H54 (cell line): ENCODE measurements around the gene DDX27.
A peak's percentile ranks its signal among the peaks of the same experiment; 100 is the strongest.

Experiments used
- DNase-seq: peaks from one replicate; pipeline ENCODE4 v3.0.0; 2011; ENCODE audit warnings: low spot score, mixed read lengths; ENCODE audit not compliant: insufficient read length
- FAIRE-seq: peaks from 3 replicates; lab custom pipeline; 2011; peaks lifted over from hg19 to GRCh38; lab: Jason Lieb, UNC
- POLR2A ChIP-seq: IDR thresholded peaks from 2 replicates; pipeline ENCODE4 v1.6.1; 2011; ENCODE audit warnings: low read depth, mild to moderate bottlenecking, low read length

Gene DDX27

GRCh38 chr20:49272654-49273053, 53.4 kb downstream of the DDX27 start:
- DNase-seq (no peak), FAIRE-seq (no peak)
- TF ChIP-seq POLR2A, result no peak

GRCh38 chr20:49273696-49274277, 54.6 kb downstream of the DDX27 start:
- FAIRE-seq (no peak), DNase-seq (no peak)
- TF ChIP-seq POLR2A, result no peak

GRCh38 chr20:49275216-49275615, 56.0 kb downstream of the DDX27 start:
- no peak for FAIRE-seq
- no peak for TF ChIP-seq POLR2A

GRCh38 chr20:49275636-49276035, 56.4 kb downstream of the DDX27 start:
- DNase-seq, result no peak
- FAIRE-seq, result no peak
- no peak for TF ChIP-seq POLR2A

More at GRCh38 chr20:49275216-49275615, 56.0 kb downstream of the DDX27 start:
- DNase-seq, result no peak

GRCh38 chr20:49276161-49276960, 57.1 kb downstream of the DDX27 start:
- DNase-seq, result peak; percentile 41
- no peak for FAIRE-seq
- TF ChIP-seq POLR2A, result no peak

GRCh38 chr20:49276961-49277785, 58.0 kb downstream of the DDX27 start:
- no peak for FAIRE-seq
- DNase-seq, result no peak
- TF ChIP-seq POLR2A, result no peak

GRCh38 chr20:49277786-49278035, 58.5 kb downstream of the DDX27 start:
- no peak for FAIRE-seq
- TF ChIP-seq POLR2A, result peak; percentile 81; the same call in 1 of the 2 replicates
- no peak for DNase-seq

- DNase-seq, result peak; percentile 88
- TF ChIP-seq POLR2A, result peak; percentile 100
- no peak for FAIRE-seq
These were observed 59.0 kb downstream of the DDX27 start, which contains the start of gene ZNFX1 for GRCh38 chr20:49278036-49278817. ZNFX1 (minus strand) TSS chr20:49278057; CDS start chr20:49275839, 2,218 bp downstream.

- TF ChIP-seq POLR2A, result no peak
- FAIRE-seq, result no peak
- no peak for DNase-seq
These were observed 59.8 kb downstream of the DDX27 start for GRCh38 chr20:49278818-49279676.

GRCh38 chr20:49279677-49280462, 60.7 kb downstream of the DDX27 start:
- DNase-seq (no peak), FAIRE-seq (no peak)
- TF ChIP-seq POLR2A, result peak; percentile 19; the same call in 1 of the 2 replicates

- no peak for TF ChIP-seq POLR2A
- DNase-seq (no peak), FAIRE-seq (no peak)
These were observed 61.3 kb downstream of the DDX27 start for GRCh38 chr20:49280463-49281058.
